Measurements from ENCODE around the gene CCND1. TPM values are rescaled to one million over a fixed set of nuclear protein-coding genes. Genes with fewer than 3 reads are reported as not detected.
"Not testable (repeated sequence)": the region's sequence is repeated elsewhere in the genome, so short reads cannot be mapped to it uniquely, and the experiment has no call there.

The CCND1 gene
- total and polyA plus RNA-seq, 7 experiments from 2014 or later = 0.26 to 4.9 (median 0.84) TPM

GRCh38 chr11:69617682-69618081, 23.3 kb upstream of the CCND1 start:
- Histone ChIP-seq H3K27me3 (ENCODE audit: control insufficient read depth in 2 of 2, insufficient read depth in 2 of 2, low read length in 2 of 2) (no peaks in the 10 kb centered on the region), H3K4me3 (ENCODE audit: low read length) (no peak overlapping the region), H3K27ac (ENCODE audit: low read depth, low read length) (no peak overlapping the region), H3K36me3 (ENCODE audit: control insufficient read depth in 2 of 3, insufficient read depth in 3 of 3, low read length in 3 of 3) (no peaks in the 10 kb centered on the region), H3K9me3 (ENCODE audit: control insufficient read depth in 2 of 3, low read length in 3 of 3) (no peaks in the 10 kb centered on the region), H3K4me1 (ENCODE audit: control insufficient read depth in 2 of 2, insufficient read depth in 2 of 2, low read length in 2 of 2) (no peaks in the 10 kb centered on the region)
- Mint-ChIP-seq H3K36me3 (no peaks in the 10 kb centered on the region), H3K9me3 (no peaks in the 10 kb centered on the region), H3K4me3 (no peak overlapping the region), H3K4me1 (no peaks in the 10 kb centered on the region), H3K27me3 (peaks cover 3 to 22% (median 8%) of the 10 kb centered on the region in 5 donors), H3K27ac (no peak overlapping the region)
- ATAC-seq (no peak), DNase-seq (no peak)
- intact Hi-C loops (cut with micrococcal nuclease) = no loop called here
- ChIA-PET POLR2A (no interaction called here), CTCF (no interaction called here)

GRCh38 chr11:69618237-69618636, 22.7 kb upstream of the CCND1 start:
- H3K9me3 Mint-ChIP-seq = no peaks in the 10 kb centered on the region
- ChIA-PET POLR2A (no interaction called here), CTCF (no interaction called here)
- no peaks in the 10 kb centered on the region for H3K36me3 Mint-ChIP-seq
- H3K4me1 Mint-ChIP-seq = no peaks in the 10 kb centered on the region
- Histone ChIP-seq H3K4me1 (ENCODE audit: control insufficient read depth in 2 of 2, insufficient read depth in 2 of 2, low read length in 2 of 2) (no peaks in the 10 kb centered on the region), H3K9me3 (ENCODE audit: control insufficient read depth in 2 of 3, low read length in 3 of 3) (no peaks in the 10 kb centered on the region), H3K27ac (ENCODE audit: low read depth, low read length) (no peak overlapping the region), H3K36me3 (ENCODE audit: control insufficient read depth in 2 of 3, insufficient read depth in 3 of 3, low read length in 3 of 3) (no peaks in the 10 kb centered on the region), H3K4me3 (ENCODE audit: low read length) (no peak overlapping the region), H3K27me3 (ENCODE audit: control insufficient read depth in 2 of 2, insufficient read depth in 2 of 2, low read length in 2 of 2) (no peaks in the 10 kb centered on the region)
- intact Hi-C loops (cut with micrococcal nuclease) = no loop called here
- no peak overlapping the region for H3K27ac Mint-ChIP-seq
- H3K4me3 Mint-ChIP-seq = no peak overlapping the region
- DNase-seq (no peak), ATAC-seq (no peak)
- peaks cover 3 to 22% (median 8%) of the 10 kb centered on the region in 5 donors for H3K27me3 Mint-ChIP-seq

GRCh38 chr11:69620683-69621290, 20.2 kb upstream of the CCND1 start:
- H3K27ac Mint-ChIP-seq = no peak overlapping the region
- no peaks in the 10 kb centered on the region for H3K4me1 Mint-ChIP-seq
- Histone ChIP-seq H3K27ac (ENCODE audit: low read depth, low read length) (no peak overlapping the region), H3K27me3 (ENCODE audit: control insufficient read depth in 2 of 2, insufficient read depth in 2 of 2, low read length in 2 of 2) (no peaks in the 10 kb centered on the region), H3K4me3 (ENCODE audit: low read length) (no peak overlapping the region), H3K36me3 (ENCODE audit: control insufficient read depth in 2 of 3, insufficient read depth in 3 of 3, low read length in 3 of 3) (no peaks in the 10 kb centered on the region), H3K9me3 (ENCODE audit: control insufficient read depth in 2 of 3, low read length in 3 of 3) (no peaks in the 10 kb centered on the region), H3K4me1 (ENCODE audit: control insufficient read depth in 2 of 2, insufficient read depth in 2 of 2, low read length in 2 of 2) (no peaks in the 10 kb centered on the region)
- POLR2A ChIA-PET = no interaction called here
- H3K4me3 Mint-ChIP-seq = no peak overlapping the region
- CTCF ChIA-PET = no interaction called here
- H3K27me3 Mint-ChIP-seq = peaks cover 11 to 26% (median 18%) of the 10 kb centered on the region in 5 donors
- no peaks in the 10 kb centered on the region for H3K36me3 Mint-ChIP-seq
- ATAC-seq (no peak), DNase-seq (no peak)
- H3K9me3 Mint-ChIP-seq = no peaks in the 10 kb centered on the region
- intact Hi-C loops (cut with micrococcal nuclease) = no loop called here

GRCh38 chr11:69622097-69622681, 18.8 kb upstream of the CCND1 start:
- H3K4me1 ChIP-seq (ENCODE audit: control insufficient read depth in 2 of 2, insufficient read depth in 2 of 2, low read length in 2 of 2); ATAC-seq; intact Hi-C loops (cut with micrococcal nuclease); H3K27ac Mint-ChIP-seq; H3K27me3 ChIP-seq (ENCODE audit: control insufficient read depth in 2 of 2, insufficient read depth in 2 of 2, low read length in 2 of 2); H3K4me3 ChIP-seq (ENCODE audit: low read length); DNase-seq; H3K4me1 Mint-ChIP-seq; H3K9me3 ChIP-seq (ENCODE audit: control insufficient read depth in 2 of 3, low read length in 3 of 3); H3K36me3 Mint-ChIP-seq; H3K4me3 Mint-ChIP-seq; H3K9me3 Mint-ChIP-seq; H3K36me3 ChIP-seq (ENCODE audit: control insufficient read depth in 2 of 3, insufficient read depth in 3 of 3, low read length in 3 of 3); POLR2A ChIA-PET; H3K27ac ChIP-seq (ENCODE audit: low read depth, low read length): not testable (repeated sequence)
- CTCF ChIA-PET = interaction anchor here (0.7 kb wide), 1 partner anchor 1056 kb away, joined by 3 read pairs; no protein-coding TSS in a partner anchor
- H3K27me3 Mint-ChIP-seq = peaks cover 15 to 32% (median 22%) of the 10 kb centered on the region in 5 donors

- ChIA-PET CTCF (no interaction called here), POLR2A (no interaction called here)
- H3K9me3 Mint-ChIP-seq = peaks cover 0 to 6% (median 2%) of the 10 kb centered on the region in 11 donors
- Histone ChIP-seq H3K27me3 (ENCODE audit: control insufficient read depth in 2 of 2, insufficient read depth in 2 of 2, low read length in 2 of 2) (no peaks in the 10 kb centered on the region), H3K36me3 (ENCODE audit: control insufficient read depth in 2 of 3, insufficient read depth in 3 of 3, low read length in 3 of 3) (no peaks in the 10 kb centered on the region), H3K4me1 (ENCODE audit: control insufficient read depth in 2 of 2, insufficient read depth in 2 of 2, low read length in 2 of 2) (no peaks in the 10 kb centered on the region), H3K27ac (ENCODE audit: low read depth, low read length) (no peak overlapping the region), H3K4me3 (ENCODE audit: low read length) (no peak overlapping the region), H3K9me3 (ENCODE audit: control insufficient read depth in 2 of 3, low read length in 3 of 3) (no peaks in the 10 kb centered on the region)
- H3K4me3 Mint-ChIP-seq = no peak overlapping the region
- H3K4me1 Mint-ChIP-seq = no peaks in the 10 kb centered on the region
- intact Hi-C loops (cut with micrococcal nuclease) = no loop called here
- peaks cover 0 to 3% (median 0%) of the 10 kb centered on the region in 5 donors for H3K36me3 Mint-ChIP-seq
- no peak for DNase-seq
- ATAC-seq = no peak
- H3K27me3 Mint-ChIP-seq = peaks cover 13 to 28% (median 17%) of the 10 kb centered on the region in 5 donors
- no peak overlapping the region for H3K27ac Mint-ChIP-seq
Measured at GRCh38 chr11:69624293-69624692, 16.7 kb upstream of the CCND1 start.

DNA sequence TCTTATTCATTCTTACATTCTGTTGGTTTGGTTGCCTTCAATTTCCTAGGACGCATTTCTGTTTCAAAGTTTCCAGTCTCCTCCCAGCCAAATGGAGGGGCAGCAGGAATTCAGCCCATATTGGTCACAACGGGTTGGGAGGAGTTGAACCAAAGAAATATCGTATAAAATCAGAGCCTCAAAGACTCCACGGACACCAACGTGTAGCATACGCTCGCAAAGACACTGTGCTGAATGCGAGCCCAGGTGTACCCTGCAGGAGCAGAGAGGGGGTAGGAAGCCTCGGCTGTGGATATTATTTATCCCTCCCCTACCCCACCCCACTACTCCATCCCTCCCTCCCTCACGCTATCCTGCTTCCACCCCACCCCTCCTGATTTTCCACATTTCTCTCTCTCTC, 15.5 kb upstream of the CCND1 start:
- POLR2A ChIA-PET = no interaction called here
- CTCF ChIA-PET = no interaction called here
- H3K4me3 Mint-ChIP-seq = no peak overlapping the region
- H3K27me3 Mint-ChIP-seq = peaks cover 15 to 24% (median 24%) of the 10 kb centered on the region in 5 donors
- no peak overlapping the region for H3K27ac Mint-ChIP-seq
- DNase-seq (no peak), ATAC-seq (no peak)
- peaks cover 0 to 8% (median 0%) of the 10 kb centered on the region in 5 donors for H3K36me3 Mint-ChIP-seq
- no peaks in the 10 kb centered on the region for H3K27me3 ChIP-seq (ENCODE audit: control insufficient read depth in 2 of 2, insufficient read depth in 2 of 2, low read length in 2 of 2)
- no peaks in the 10 kb centered on the region for H3K4me1 ChIP-seq (ENCODE audit: control insufficient read depth in 2 of 2, insufficient read depth in 2 of 2, low read length in 2 of 2)
- H3K4me3 ChIP-seq (ENCODE audit: low read length) = no peak overlapping the region
- intact Hi-C loops (cut with micrococcal nuclease) = no loop called here
- peaks cover 0 to 5% (median 0%) of the 10 kb centered on the region in 3 experiments for H3K9me3 ChIP-seq (ENCODE audit: control insufficient read depth in 2 of 3, low read length in 3 of 3)
- H3K27ac ChIP-seq (ENCODE audit: low read depth, low read length) = no peak overlapping the region
- no peaks in the 10 kb centered on the region for H3K4me1 Mint-ChIP-seq
- H3K36me3 ChIP-seq (ENCODE audit: control insufficient read depth in 2 of 3, insufficient read depth in 3 of 3, low read length in 3 of 3) = no peaks in the 10 kb centered on the region
- H3K9me3 Mint-ChIP-seq = peaks cover 3 to 15% (median 7%) of the 10 kb centered on the region in 11 donors

- POLR2A ChIA-PET = no interaction called here
- Histone ChIP-seq H3K27me3 (ENCODE audit: control insufficient read depth in 2 of 2, insufficient read depth in 2 of 2, low read length in 2 of 2) (no peaks in the 10 kb centered on the region), H3K4me3 (ENCODE audit: low read length) (no peak overlapping the region), H3K9me3 (ENCODE audit: control insufficient read depth in 2 of 3, low read length in 3 of 3) (peaks cover 0 to 5% (median 0%) of the 10 kb centered on the region in 3 experiments), H3K27ac (ENCODE audit: low read depth, low read length) (no peak overlapping the region), H3K4me1 (ENCODE audit: control insufficient read depth in 2 of 2, insufficient read depth in 2 of 2, low read length in 2 of 2) (no peaks in the 10 kb centered on the region), H3K36me3 (ENCODE audit: control insufficient read depth in 2 of 3, insufficient read depth in 3 of 3, low read length in 3 of 3) (no peaks in the 10 kb centered on the region)
- Mint-ChIP-seq H3K4me1 (no peaks in the 10 kb centered on the region), H3K9me3 (peaks cover 4 to 22% (median 7%) of the 10 kb centered on the region in 11 donors), H3K36me3 (peaks cover 0 to 8% (median 3%) of the 10 kb centered on the region in 5 donors), H3K4me3 (no peak overlapping the region), H3K27me3 (peaks cover 17 to 28% (median 24%) of the 10 kb centered on the region in 5 donors), H3K27ac (no peak overlapping the region)
- no peak for ATAC-seq
- intact Hi-C loops (cut with micrococcal nuclease) = no loop called here
- DNase-seq = no peak
- CTCF ChIA-PET = no interaction called here
Measured at GRCh38 chr11:69627551-69627950, 13.4 kb upstream of the CCND1 start.
